Urothelium cell line (cell line): ENCODE data around the gene GEMIN4.
"Not testable (repeated sequence)": the region's sequence is repeated elsewhere in the genome, so short reads cannot be mapped to it uniquely, and the experiment has no call there.

Experiments used
- DNase-seq: peaks from one replicate; pipeline ENCODE4 v3.0.0; 2011; ENCODE audit warnings: low spot score, mixed read lengths
- FAIRE-seq: peaks from 2 replicates; lab custom pipeline; 2011; peaks lifted over from hg19 to GRCh38; lab: Jason Lieb, UNC

Gene GEMIN4

DNA sequence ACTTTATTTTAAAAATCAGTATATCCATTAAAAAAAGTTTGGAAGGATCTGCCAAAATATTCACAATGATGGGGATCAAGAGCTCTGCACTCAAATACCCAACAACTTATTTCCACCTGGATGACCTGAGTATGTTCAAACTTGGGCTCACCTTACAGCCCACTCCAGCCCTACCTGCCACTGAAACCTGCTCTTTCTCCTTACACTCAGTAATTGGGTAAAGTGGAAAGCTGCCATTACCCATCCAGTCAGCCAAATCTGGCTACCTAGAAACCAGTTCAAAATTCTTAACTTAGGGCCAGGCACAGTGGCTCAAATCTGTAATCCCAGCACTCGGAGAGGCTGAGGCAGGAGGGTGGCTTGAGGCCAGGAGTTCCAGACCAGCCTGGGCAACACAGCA lies 47.1 kb downstream of the GEMIN4 start:
- DNase-seq, result no peak
- no peak for FAIRE-seq

GRCh38 chr17:704111-704864 lies 47.8 kb downstream of the GEMIN4 start:
- DNase-seq (no peak), FAIRE-seq (no peak)

GRCh38 chr17:703081-703875 lies 48.8 kb downstream of the GEMIN4 start:
- FAIRE-seq (no peak), DNase-seq (no peak)

DNA sequence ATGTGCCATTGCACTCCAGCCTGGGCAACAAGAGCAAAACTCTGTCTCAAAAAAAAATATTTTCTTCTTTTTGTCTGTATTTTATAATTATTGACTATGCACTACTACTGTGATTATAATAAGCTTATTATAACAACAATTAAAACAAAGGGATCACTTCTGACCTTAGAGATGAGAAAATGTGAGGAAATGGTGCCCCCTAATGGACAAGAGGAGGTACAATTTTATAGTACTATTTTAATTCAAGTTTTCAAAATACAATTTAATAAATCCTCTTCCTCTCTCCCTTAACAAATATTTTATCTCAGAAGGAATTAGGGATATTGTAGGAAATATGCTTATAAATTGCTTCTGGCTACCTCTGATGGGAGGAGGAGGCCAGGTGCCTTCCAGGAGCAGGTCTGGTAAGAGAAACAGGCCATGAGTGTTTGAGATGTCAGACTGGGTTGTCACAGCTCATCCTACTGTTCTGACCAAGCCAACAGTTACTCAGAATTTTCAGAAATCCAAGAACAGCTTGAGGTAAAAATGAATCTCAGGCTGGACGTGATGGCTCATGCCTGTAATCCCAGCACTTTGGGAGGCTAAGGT lies 51.5 kb downstream of the GEMIN4 start:
- FAIRE-seq (no peak), DNase-seq (no peak)

DNA sequence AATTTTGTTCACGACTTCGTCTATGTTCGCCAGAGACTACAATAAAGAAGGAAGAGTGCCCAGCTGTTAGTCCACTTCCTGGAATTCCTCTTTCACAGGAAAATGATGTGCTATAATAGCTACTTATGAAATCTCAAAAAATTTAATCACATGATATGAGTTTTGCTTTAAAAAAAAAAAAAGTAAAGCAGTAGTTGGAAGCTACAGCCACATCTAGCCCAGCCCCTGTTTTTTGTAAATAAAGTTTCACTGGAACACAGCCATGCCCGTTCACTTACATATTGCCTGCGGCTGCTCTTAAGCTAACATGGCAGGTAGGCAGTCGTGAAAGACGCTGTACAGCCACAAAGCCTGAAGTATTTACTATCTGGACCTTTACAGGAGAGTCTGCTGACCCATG lies 52.7 kb downstream of the GEMIN4 start:
- no peak for DNase-seq
- no peak for FAIRE-seq

DNA sequence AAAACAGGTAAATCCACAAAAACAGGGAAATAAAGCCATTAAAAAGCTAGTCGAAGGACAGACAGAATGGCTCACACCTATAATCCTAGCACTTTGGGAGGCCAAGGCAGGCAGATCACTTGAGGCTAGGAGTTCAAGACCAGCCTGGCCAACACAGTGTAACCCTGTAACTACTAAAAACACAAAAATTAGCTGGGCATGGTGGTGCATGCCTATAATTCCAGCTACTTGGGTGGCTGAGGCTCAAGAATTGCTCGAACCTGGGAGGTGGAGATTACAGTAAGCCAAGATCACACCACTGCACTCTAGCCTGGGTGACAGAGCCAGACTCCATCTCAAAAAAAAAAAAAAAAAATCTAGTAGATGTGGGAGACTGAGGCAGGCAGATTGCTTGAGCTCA lies 54.0 kb downstream of the GEMIN4 start:
- not testable (repeated sequence) for FAIRE-seq, DNase-seq

- DNase-seq, result no peak
- no peak for FAIRE-seq
Observed at GRCh38 chr17:697682-698081, 54.4 kb downstream of the GEMIN4 start.

- DNase-seq (no peak), FAIRE-seq (no peak)
Observed at GRCh38 chr17:696369-696768, 55.7 kb downstream of the GEMIN4 start.
